Measurements from ENCODE around the gene MACROD2.
A peak's percentile ranks its signal among the peaks of the same experiment; 100 is the strongest.

MACROD2 gene

DNA sequence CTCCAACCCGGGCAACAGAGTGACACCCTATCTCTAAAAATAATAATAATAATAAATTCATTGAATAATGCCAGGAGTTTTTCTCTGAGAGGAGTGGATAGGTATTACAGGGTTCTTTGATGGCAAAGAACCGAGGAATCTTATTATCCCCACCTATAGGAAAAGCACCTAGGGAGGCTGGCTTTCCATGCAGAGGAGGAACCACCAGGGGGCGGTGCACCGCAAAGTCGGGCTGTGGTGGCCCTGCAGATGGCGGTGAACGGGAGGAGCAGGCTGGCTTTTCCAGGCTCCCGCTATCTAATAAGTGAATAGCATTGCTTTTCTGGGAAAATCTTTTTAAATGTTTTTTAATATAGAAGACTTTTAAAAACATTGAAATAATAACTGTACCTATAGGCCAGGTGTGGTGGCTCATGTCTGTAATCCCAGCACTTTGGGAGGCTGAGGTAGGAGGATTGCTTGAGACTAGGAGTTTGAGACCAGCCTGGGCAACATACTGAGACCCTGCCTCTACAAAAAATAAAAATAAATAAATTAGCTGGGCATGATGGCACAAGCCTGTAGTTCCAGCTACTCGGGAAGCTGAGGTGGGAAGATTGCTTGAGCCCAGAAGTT, 1713.8 kb downstream of the MACROD2 start:
- no peak for DNase-seq (ENCODE audit: extremely low read depth, low read depth)
- TF ChIP-seq CTCF (IDR thresholded peaks at IDR 0.05; ENCODE audit: low read depth, low read length): peak; percentile 24

GRCh38 chr20:15710636-15711035, 1715.3 kb downstream of the MACROD2 start:
- TF ChIP-seq CTCF (IDR thresholded peaks at IDR 0.05; ENCODE audit: low read depth, low read length): no peak
- no peak for DNase-seq (ENCODE audit: extremely low read depth, low read depth)

- DNase-seq (ENCODE audit: extremely low read depth, low read depth): no peak
- no peak for TF ChIP-seq CTCF (IDR thresholded peaks at IDR 0.05; ENCODE audit: low read depth, low read length)
Measured at GRCh38 chr20:15711177-15711576, 1715.9 kb downstream of the MACROD2 start.

DNA sequence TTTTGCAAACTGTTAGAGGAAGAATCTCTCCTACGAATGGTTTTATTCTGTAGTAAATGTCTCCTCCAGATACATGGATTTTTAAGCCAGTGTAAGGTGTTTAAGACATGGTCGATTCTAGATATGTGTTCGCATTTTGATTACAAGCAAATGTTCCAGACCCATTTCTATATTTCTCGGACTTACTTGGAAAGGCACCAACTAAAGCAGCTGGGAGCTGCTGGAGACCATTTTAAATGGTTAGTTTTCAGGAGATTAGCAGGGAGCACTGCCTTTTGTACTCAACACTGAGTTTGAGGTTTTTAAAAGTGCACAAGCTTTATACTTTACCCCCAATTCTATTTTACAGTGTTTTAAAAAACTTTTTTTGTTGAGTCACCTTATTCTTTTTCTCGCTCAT, 1720.9 kb downstream of the MACROD2 start:
- no peak for TF ChIP-seq CTCF (IDR thresholded peaks at IDR 0.05; ENCODE audit: low read depth, low read length)
- DNase-seq (ENCODE audit: extremely low read depth, low read depth): no peak

DNA sequence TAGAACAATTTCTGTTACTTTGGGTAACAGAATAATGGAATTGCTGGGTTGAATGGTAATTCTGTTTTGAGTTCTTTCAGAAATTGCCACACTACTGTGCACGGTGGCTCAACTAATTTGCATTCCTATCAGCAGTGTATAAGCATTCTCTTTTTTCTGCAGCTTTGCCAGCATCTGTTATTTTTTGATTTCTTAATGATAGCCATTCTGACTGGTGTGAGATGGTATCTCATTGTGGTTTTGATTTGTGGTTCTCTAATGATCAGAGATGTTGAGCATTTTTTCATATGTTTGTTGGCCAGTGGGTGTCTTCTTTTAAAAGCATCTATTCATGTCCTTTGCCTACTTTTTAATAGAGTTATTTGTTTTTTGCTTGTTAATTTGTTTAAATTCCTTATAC, 1731.1 kb downstream of the MACROD2 start:
- DNase-seq (ENCODE audit: extremely low read depth, low read depth): no peak
- TF ChIP-seq CTCF (IDR thresholded peaks at IDR 0.05; ENCODE audit: low read depth, low read length): no peak

GRCh38 chr20:15734052-15734451, 1738.7 kb downstream of the MACROD2 start:
- no peak for TF ChIP-seq CTCF (IDR thresholded peaks at IDR 0.05; ENCODE audit: low read depth, low read length)
- no peak for DNase-seq (ENCODE audit: extremely low read depth, low read depth)

DNA sequence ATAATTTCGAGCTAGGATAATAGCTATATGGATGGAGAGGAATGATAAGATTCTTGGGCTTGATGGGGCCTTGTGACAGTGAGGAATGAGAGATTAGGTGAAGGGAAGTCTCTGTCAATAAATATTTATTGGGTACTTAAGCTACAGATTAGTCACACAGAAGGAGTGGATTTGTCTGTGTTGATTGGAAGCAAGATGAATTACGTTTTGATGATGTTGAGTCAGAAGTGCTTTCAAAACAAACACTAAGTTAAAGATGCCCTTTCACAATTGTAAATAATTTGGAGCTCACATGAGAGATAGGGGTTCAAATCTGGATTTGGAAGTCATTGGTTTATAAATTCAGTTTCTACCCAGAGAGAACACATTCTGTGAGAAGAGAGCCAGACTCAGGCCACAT, 1743.7 kb downstream of the MACROD2 start:
- TF ChIP-seq CTCF (IDR thresholded peaks at IDR 0.05; ENCODE audit: low read depth, low read length): no peak
- DNase-seq (ENCODE audit: extremely low read depth, low read depth): no peak

Data from AG09319 (cell line).